Thyroid gland (tissue), 4 donors: ENCODE results near the gene JAG1. TPM values are rescaled to one million over a fixed set of nuclear protein-coding genes. Genes with fewer than 3 reads are reported as not detected.
"Not testable (repeated sequence)": the region's sequence is repeated elsewhere in the genome, so short reads cannot be mapped to it uniquely, and the experiment has no call there.

ENCODE experiments used
- DNase-seq, 2 donors: peaks; one replicate each; pipeline ENCODE4 v3.0.0-alpha.2; 2019
- H3K27ac ChIP-seq, 3 donors: fragments of 200-600 bp; sonication (generic); 1 replicate in 2 of 3; 2 replicates in 1 of 3; pipeline ENCODE4 v1.5.1; 2016 to 2019; ENCODE audit warnings: mild to moderate bottlenecking in 1 of 3, moderate library complexity in 1 of 3
- H3K27me3 ChIP-seq: fragments of 200-600 bp; sonication (generic); one replicate; pipeline ENCODE4 v1.5.1; 2019
- H3K36me3 ChIP-seq, 2 donors: fragments of 200-600 bp; sonication (generic); one replicate each; pipeline ENCODE4 v1.5.1; 2016 to 2019
- H3K4me1 ChIP-seq, 2 donors: fragments of 200-600 bp; sonication (generic); one replicate each; pipeline ENCODE4 v1.5.1; 2017 to 2019
- H3K4me3 ChIP-seq, 3 donors: fragments of 200-600 bp; sonication (generic); replicated peaks in 1 of 3; 1 replicate in 2 of 3; 2 replicates in 1 of 3; pipeline ENCODE4 v1.5.1; 2016; ENCODE audit warnings: mild to moderate bottlenecking in 1 of 3
- H3K9me3 ChIP-seq: fragments of 200-600 bp; sonication (generic); one replicate; pipeline ENCODE4 v1.5.1; 2017
- POLR2A ChIP-seq, 2 donors: fragments of 450-650 bp; IDR thresholded peaks; one replicate each; pipeline ENCODE4 v1.6.1; 2017; ENCODE audit warnings: antibody characterized with exemption in 2 of 2, mild to moderate bottlenecking in 2 of 2, moderate library complexity in 1 of 2
- WGBS, 2 donors: methylation state at CpG; one replicate each; pipeline ENCODE4 v1.1.5; 2017; 5-methylcytosine and 5-hydroxymethylcytosine counted together
- intact Hi-C: fragments of 100-400 bp; cut with DNase I; formaldehyde crosslinking; loops from one replicate; pipeline ENCODE4 v1.15.1; 2023
- microRNA-seq: library from miRNA; unstranded; fragments of <30 nt; microRNA quantifications from one replicate; pipeline ENCODE4, GENCODE V29; 2016
- small RNA-seq: library from RNA; depleted of rRNA; stranded (forward); fragments of <200 nt; gene quantifications from one replicate; pipeline ENCODE3, GENCODE V24; 2016
- total RNA-seq, 4 donors: library from RNA; depleted of rRNA; stranded (reverse); fragments of >200 nt; gene quantifications; one replicate each; pipeline ENCODE4 v1.2.3, GENCODE V29; 2016
- TF ChIP-seq, protein P1 (sequence below), 6 experiments: fragments of 200-600 bp in 3 of 6; fragments of 450-650 bp in 3 of 6; sonication (generic) in 3 of 6; IDR thresholded peaks; one replicate each; pipeline ENCODE4 v1.5.1; 2016 to 2019; ENCODE audit warnings: antibody characterized with exemption in 6 of 6, mild to moderate bottlenecking in 2 of 6, inconsistent platforms in 1 of 6, moderate library complexity in 1 of 6

Gene JAG1
- total RNA-seq, 4 donors from 2014 or later: 41.2 to 67.9 (median 46.2) TPM

DNA sequence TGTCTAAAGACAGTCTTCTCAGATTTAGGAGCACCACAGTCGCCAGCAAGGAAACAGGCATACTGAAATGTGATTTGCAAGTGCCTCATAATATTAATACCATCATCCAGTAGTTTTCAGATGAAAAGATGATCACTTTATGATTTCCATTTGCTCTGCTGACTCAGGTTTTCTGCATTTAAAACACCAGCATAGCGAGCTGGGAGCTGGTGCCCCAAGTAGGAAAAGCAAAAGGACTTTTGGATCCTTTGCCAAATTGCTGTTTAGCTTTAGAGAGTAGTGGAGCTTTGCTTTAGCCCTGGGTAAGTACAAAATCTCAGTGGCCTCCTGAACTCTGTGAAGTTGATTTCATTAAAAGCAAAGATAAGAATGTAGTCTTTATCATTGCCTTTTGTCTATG, 78.5 kb downstream of the JAG1 start:
- H3K4me3 ChIP-seq: no peak overlapping the region
- 60 to 63% methylated on average over 2 of the region's 2 CpGs for WGBS, 2 donors
- peak in 1 of 2 donors; percentile 12 for DNase-seq
- H3K27ac ChIP-seq: peak overlapping the region in 2 of 3 donors; percentile 15 to 22
- H3K4me1 ChIP-seq: peaks cover 21 to 37% of the 10 kb centered on the region in 2 donors
- H3K36me3 ChIP-seq: no peaks in the 10 kb centered on the region
- intact Hi-C loops: no loop called here
- TF ChIP-seq, protein P1, sequence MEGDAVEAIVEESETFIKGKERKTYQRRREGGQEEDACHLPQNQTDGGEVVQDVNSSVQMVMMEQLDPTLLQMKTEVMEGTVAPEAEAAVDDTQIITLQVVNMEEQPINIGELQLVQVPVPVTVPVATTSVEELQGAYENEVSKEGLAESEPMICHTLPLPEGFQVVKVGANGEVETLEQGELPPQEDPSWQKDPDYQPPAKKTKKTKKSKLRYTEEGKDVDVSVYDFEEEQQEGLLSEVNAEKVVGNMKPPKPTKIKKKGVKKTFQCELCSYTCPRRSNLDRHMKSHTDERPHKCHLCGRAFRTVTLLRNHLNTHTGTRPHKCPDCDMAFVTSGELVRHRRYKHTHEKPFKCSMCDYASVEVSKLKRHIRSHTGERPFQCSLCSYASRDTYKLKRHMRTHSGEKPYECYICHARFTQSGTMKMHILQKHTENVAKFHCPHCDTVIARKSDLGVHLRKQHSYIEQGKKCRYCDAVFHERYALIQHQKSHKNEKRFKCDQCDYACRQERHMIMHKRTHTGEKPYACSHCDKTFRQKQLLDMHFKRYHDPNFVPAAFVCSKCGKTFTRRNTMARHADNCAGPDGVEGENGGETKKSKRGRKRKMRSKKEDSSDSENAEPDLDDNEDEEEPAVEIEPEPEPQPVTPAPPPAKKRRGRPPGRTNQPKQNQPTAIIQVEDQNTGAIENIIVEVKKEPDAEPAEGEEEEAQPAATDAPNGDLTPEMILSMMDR (IDR thresholded peaks at IDR 0.05): no peak
- TF ChIP-seq POLR2A (IDR thresholded peaks at IDR 0.05): no peak
- no peaks in the 10 kb centered on the region for H3K27me3 ChIP-seq
- no peaks in the 10 kb centered on the region for H3K9me3 ChIP-seq

DNA sequence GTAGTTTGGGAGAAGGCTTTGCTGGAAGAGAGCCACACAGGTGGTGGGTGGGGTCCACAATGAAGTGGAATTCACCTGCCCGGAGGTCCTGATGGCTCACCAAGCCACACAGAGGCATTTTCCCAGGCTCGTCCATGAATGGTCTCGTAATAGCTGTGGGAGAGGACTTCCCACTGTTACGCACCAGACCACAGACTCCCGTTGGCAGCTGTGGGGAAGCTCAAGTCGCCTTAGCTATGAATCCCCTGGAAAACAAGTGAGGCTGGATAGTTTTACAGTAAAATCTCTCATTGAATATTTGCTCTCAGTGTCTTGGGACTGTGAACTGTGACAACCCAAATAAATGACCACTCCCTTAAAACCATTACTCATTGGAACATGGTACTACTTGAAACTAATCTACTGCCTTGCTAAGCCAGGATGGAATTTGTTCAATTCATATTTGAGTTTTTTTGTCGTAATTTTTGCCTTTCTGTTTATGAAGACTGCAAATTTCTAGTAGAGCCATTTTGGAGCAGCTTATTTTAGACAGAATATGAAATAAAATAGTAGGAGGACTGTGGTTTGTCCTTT, 79.4 kb downstream of the JAG1 start:
- Histone ChIP-seq H3K4me3 (no peak overlapping the region), H3K27ac (peak overlapping the region in 2 of 3 donors; percentile 22 to 36), H3K36me3 (no peaks in the 10 kb centered on the region), H3K27me3 (no peaks in the 10 kb centered on the region), H3K9me3 (no peaks in the 10 kb centered on the region), H3K4me1 (peaks cover 21 to 37% of the 10 kb centered on the region in 2 donors)
- intact Hi-C loops: no loop called here
- WGBS, 2 donors: 87 to 88% methylated on average over 7 of the region's 7 CpGs
- DNase-seq: no peak
- TF ChIP-seq POLR2A (IDR thresholded peaks at IDR 0.05): no peak
- TF ChIP-seq, protein P1 (IDR thresholded peaks at IDR 0.05): no peak

- Histone ChIP-seq H3K9me3 (no peaks in the 10 kb centered on the region), H3K27me3 (no peaks in the 10 kb centered on the region), H3K36me3 (no peaks in the 10 kb centered on the region), H3K27ac (peak overlapping the region; percentile 50 to 76 (median 54)), H3K4me3 (no peak overlapping the region), H3K4me1 (peaks cover 21 to 35% of the 10 kb centered on the region in 2 donors)
- 60 to 73% methylated on average over 2 of the region's 2 CpGs for WGBS, 2 donors
- intact Hi-C loops: no loop called here
- DNase-seq: no peak
- no peak for TF ChIP-seq POLR2A (IDR thresholded peaks at IDR 0.05)
- TF ChIP-seq, protein P1 (IDR thresholded peaks at IDR 0.05): no peak
These were observed 81.8 kb downstream of the JAG1 start for GRCh38 chr20:10591946-10592521.

DNA sequence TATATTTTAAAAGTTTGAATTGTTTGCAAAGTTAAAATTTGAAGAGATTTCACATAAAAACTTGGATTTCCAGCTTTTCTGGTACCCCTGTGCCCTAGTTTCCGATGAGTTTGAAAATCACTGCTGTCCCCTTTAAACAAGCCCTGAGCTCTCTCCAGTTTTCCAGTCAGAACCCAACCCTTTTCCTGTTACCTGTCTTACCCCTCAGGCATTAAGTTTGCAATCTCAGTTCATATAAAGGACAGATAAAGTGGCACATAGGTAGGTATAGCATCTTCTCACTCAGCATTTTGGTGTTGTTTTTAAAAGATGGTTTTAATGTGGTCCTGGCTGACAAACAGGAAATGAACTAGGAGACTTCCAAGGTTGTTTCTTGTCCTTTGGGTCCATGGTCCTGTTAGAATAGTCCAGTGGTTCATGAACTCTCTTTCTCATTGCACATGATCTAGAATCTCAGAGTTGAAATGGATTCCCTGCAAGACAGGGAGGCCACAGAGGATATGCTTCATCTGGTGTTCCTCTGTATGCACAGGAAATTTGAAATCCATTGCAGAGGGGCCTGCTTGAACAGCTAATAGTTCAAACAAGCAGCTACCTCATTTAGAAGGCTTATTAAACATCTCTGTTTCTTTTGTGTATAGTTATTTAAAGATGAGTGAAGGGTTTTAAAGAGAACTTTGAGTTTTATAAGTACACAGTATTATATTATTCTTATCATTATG, 82.7 kb downstream of the JAG1 start:
- WGBS, 2 donors: 94 to 97% methylated on average over 1 of the region's 1 CpG
- H3K27ac ChIP-seq: peak overlapping the region; percentile 50 to 76 (median 54)
- intact Hi-C loops: no loop called here

DNA sequence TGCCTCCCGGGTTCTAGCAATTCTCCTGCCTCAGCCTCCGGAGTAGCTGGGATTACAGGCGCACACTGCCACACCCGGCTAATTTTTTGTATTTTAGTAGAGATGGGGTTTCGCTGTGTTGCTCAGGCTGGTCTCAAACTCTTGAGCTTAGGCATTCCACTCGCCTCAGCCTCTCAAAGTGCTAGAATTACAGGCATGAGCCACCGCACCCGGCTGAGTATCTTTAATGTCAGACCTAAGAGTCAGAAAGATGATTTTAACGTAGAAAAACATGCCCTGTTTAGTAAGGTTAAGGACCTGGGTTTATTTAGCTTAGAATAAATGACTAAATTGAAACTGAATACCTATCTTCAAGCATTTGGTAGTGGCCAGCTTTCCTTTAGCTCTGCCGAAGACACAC, 83.4 kb downstream of the JAG1 start:
- H3K27me3 ChIP-seq, intact Hi-C loops, H3K9me3 ChIP-seq, H3K4me3 ChIP-seq, H3K36me3 ChIP-seq: not testable (repeated sequence)
- DNase-seq: peak; percentile 33 to 39
- WGBS, 2 donors: 46% methylated on average over 10 of the region's 10 CpGs
- H3K4me1 ChIP-seq: peaks cover 21 to 29% of the 10 kb centered on the region in 2 donors
- peak overlapping the region; percentile 50 to 76 (median 54) for H3K27ac ChIP-seq

More for the DNA sequence above, 82.7 kb downstream of the JAG1 start:
- Histone ChIP-seq H3K27me3 (no peaks in the 10 kb centered on the region), H3K4me3 (no peak overlapping the region), H3K9me3 (no peaks in the 10 kb centered on the region), H3K36me3 (no peaks in the 10 kb centered on the region), H3K4me1 (peaks cover 21 to 29% of the 10 kb centered on the region in 2 donors)
- TF ChIP-seq, protein P1 (IDR thresholded peaks at IDR 0.05): no peak
- TF ChIP-seq POLR2A (IDR thresholded peaks at IDR 0.05): no peak
- DNase-seq: no peak

Small RNAs within 50 kb of the gene (microRNA-seq; reads per million reads assigned to microRNA genes)
- gene MIR6870: not detected

Small RNAs within 50 kb of the gene (small RNA-seq; reads per million reads assigned to genes)
- not detected for gene MIR6870

Other genes starting within 250 kb of the JAG1 start
- 10 to 100 TPM; 19.3 to 27.8 (median 24.1) TPM for gene MKKS, start 239.8 kb downstream of the JAG1 start, total RNA-seq
- gene SLX4IP, start 238.7 kb downstream of the JAG1 start, total RNA-seq: 1 to 10 TPM; 6.3 to 8.3 (median 7.4) TPM